HG02938 (cell line): ENCODE measurements around the gene TBL2.
A peak's percentile ranks its signal among the peaks of the same experiment; 100 is the strongest.
"Not testable (repeated sequence)": the region's sequence is repeated elsewhere in the genome, so short reads cannot be mapped to it uniquely, and the experiment has no call there.

Source experiments
- ATAC-seq: cut with Tn5 transposase; IDR thresholded peaks from one replicate; pipeline ENCODE4 v1.9.1; 2021; ENCODE audit warnings: mild to moderate bottlenecking, moderate library complexity; ENCODE audit not compliant: unreplicated experiment

Gene TBL2

DNA sequence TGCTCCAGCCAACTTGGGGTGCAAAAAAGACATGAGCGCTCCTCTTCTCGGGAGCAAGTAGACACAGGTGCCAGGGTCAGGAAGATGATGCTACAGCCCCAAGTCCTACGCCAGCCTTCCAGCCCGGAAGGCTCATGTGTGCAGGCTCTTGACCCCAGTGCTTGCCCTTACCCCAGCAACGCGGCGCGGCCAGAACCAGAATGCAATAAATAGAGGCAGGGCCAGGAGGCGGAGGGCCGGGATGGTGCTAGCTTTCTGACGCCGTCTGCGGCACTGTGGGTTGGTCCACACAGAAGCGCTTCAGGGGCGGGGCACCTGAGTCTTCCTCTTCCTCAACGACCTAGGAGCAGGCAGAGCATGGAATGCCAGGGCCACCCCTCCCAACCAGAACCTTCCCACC, 41.3 kb downstream of the TBL2 start:
- ATAC-seq, result no peak

DNA sequence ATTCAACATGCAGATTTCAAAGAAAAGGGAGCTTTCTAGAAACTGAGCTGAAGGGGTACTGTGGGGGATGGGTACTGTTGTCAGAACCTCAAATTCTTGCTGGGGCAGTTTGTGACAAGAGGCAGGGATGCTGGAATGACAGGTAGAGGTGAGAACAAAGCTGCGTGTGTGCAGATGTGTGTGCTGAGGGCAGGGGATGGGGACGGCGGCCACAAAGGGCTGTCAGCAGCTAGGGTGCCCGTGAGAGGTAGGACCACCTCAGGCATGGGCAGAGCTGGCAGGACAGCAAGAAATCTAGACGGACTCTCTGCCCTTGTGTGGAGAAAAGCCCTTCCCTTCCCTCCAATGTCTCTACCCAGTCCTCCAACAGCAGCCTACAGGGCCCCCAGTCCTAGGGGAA, 41.9 kb downstream of the TBL2 start:
- no peak for ATAC-seq

DNA sequence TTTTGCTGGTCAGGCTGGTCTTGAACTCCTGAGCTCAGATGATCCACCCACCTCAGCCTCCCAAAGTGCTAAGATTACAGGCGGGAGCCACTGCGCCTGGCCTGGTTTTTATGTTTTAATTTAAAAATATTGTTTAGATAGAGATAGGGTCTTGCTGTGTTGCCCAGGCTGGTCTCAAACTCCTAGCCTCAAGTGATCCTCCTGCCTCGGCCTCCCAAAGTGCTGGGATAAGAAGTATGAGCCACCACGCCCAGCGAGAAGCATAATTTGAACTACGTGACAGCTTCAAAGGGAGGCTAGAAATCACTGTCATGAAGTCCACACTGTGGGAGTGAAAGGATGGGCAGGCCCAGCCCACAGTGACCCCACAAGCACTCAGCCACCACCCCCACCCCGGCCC, 42.5 kb downstream of the TBL2 start:
- ATAC-seq, result not testable (repeated sequence)

DNA sequence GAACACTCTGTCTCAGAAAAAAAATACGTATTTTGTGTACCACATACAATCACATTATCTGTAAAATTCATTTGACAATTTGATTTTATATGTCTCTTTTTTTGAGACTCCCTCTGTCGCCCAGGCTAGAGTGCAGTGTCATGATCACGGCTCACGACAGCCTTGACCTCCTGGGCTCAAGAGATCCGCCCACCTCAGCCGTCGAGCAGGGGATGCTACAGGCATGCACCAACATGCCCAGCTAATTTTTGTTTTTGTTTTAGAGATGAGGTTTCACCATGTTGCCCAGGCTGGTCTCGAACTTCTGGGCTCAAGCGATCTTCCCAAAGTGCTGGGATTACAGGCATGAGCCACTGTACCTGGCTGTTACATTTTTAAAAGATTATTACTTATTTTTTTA, 44.6 kb downstream of the TBL2 start:
- no peak for ATAC-seq

DNA sequence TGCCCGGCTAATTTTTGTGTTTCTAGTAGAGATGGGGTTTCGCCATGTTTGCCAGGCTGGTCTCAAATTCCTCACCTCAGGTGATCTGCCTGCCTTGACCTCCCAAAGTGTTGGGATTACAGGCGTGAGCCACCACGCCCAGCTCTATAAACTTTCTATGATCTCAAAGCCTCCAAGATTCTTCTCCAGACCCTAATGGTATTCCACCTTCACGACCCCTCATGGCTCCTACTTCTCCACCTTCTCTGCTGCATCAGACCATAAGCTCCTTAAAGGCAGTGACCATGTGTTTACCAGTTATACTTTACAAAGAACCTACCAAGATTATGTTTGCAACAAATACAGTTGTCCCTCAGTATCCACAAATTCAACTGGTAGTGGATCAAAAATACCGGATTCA, 46.2 kb downstream of the TBL2 start:
- no peak for ATAC-seq

DNA sequence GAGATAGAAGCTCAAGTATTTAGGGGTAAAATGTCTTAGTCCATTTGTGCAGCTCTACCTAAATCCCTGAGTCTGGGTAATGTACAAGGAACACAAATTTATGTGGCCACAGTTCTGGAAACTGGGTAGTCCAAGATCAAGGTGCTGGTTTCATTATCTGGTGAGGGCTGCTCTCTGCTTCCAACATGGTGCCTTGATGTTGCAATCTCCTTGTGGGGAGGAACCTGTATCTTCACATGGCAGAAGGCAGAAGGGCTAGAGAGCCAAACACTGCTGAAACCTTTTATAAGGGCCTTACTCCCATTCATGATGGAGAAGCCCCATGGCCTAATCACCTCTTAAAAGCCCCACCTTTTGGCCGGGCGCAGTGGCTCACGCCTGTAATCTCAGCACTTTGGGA, 47.6 kb downstream of the TBL2 start:
- no peak for ATAC-seq

DNA sequence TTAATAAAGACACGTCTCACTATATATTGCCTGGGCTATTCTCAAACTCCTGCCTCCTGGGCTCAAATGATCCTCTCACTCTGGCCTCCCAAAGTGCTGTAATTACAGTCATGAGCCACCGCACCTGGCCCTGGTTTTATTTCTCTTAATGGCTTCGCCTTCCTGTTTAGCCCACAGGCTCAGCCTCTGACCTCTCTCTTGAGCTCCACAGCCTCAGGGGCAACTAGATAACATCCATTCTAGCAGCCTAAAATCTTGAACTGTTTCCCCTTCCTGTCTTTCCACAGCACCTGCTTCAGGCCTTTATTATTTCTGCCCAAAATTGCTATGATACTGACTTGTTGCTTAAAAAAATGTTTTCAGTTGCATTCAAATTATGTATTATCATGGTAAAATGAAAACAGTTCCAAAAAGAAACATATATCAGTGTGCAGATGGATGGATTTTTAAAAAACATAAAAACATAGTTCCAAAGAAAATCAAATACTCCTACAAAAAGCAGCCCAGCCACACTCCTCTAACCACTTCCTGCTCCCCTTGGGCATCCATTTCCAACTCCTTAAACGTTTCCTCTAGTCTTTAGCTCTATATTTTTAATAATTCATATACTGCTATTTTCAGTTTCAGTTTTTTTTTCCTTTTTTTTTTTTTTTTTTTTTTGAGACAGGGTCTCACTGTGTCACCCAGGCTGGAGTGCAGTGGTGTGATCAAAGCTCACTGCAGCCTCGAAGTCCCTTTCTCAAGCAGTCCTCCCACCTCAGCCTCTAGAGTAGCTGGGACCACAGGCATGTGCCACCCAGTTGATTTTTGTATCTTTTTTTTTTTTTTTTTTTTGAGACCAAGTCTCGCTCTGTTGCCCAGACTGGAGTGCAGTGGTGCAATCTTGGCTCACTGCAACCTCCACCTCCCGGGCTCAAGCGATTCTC, 51.2 kb downstream of the TBL2 start:
- ATAC-seq, result no peak

DNA sequence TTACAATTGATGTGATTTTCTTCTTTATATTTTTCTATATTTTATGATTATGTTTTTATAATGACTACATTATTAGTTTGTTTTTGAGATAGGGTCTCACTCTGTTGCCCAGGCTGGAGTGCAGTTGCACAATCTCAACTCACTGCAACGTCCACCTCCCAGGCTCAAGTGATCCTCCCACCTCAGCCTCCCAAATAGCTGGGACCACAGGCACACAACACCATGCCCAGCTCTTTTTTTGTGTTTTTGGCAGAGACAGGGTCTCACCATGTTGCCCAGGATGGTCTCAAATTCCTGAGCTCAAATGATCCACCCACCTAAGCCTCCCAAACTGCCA, 52.3 kb downstream of the TBL2 start:
- ATAC-seq, result not testable (repeated sequence)

DNA sequence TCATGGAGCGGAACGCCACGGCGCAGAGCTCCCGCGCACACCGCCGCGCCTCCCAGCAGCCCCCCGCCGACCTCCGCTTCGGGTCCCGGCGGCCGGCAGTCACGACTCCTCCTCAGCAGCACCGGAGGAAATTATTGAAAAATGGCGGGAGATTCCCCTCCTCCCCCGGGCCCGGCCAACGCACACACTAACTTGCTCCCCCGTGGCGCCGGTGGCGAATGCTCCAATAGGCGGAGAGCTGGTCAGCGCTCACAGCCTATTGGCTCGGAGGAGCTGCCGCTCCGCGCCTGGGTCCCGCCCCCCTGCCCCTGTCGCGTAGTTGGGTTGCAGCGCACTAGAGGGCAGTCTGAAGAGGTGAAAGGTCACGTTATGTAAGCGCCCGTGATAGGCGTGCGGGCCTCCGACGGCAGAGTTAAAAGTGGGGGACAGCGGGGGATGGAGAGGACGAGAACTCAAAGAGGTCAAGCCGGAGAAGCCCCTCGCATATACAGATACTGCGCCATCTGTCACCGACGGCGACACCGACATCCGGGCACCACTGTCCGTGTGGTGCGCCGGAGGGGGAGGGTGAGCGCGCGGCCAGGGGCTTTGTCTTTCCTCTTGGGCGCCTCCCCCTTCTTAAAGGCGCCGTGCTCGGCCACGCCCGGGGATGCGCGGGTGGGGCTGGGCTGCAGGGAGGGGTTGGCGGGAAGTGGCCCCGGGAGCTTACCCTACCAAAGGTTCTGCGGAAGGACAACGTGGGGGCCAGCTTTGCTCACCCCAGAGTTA, 56.1 kb downstream of the TBL2 start, which contains the start of gene BAZ1B:
TSS of gene BAZ1B (minus strand) at position 189 of the 768 bp plus-strand sequence. CDS start 360 bp downstream, outside the sequence.
- ATAC-seq, result peak; percentile 82

DNA sequence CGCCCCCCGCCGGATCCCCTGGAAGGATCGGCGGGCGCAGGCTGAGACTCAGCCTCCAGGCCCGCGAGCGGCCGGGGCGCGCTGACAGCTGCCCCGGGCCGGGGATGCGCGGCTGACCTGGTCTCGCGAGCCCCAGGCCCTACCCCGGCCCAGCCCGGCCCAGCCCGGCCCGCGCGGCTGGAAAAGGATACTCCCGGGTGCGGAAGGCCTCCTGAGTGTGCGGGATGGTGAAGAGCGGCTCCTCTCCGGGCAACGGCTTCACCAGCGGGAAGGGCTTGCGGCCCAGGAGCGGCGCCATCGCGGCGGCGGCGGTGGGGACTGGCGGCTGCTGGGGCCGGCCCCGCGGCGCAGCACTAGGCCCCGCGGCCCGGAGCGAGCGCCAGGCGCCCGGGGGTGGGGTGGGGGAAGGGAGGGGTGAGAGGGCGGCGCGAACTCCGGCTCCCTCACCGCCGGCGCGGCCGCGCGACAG, 56.7 kb downstream of the TBL2 start:
- peak; percentile 26 for ATAC-seq

DNA sequence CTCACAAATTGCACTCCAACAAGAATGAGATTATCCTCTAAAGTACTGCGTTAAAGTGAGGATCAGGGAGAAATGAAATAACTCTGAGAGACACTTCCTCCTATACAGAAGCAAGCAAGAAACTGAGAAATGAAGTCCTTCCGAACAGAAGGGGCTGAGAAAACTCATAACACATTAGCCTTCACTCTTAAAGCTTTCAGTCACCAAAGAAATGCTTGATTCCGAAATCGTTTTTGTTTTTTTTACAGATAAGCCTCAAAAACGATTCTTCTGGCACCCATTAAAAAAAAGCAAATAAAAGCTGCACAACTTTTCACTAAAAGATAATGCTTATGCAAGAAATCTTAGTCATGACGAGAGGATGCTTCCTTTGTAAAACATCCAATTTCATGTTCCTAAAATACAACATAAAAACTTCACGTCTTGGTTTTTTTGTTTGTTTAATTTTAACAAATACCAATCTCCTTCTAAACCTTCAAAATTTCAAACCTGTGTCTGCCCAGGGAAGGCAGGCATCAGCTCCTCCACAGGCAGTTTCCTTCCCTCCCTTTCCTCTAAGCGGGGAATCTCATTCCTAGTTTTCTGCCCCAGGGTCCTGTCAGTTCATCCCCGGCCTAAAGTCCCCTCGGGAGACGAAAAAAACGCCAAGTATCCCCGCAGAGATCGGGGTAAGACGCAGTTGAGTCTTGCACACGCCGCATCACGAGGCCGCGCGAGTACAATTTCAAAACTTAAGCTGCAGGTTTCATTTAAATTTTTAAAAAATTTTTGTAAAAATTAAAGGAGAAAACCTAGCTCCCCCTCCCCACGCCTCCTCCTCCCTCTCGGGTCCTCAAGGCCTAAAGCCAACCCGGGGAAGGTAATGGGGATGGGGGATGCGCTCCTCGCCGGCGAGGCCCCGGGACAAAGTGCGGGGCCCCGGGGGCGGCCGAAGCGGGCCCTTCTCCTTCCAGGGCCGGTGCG, 57.4 kb downstream of the TBL2 start:
- peak; percentile 0 for ATAC-seq

DNA sequence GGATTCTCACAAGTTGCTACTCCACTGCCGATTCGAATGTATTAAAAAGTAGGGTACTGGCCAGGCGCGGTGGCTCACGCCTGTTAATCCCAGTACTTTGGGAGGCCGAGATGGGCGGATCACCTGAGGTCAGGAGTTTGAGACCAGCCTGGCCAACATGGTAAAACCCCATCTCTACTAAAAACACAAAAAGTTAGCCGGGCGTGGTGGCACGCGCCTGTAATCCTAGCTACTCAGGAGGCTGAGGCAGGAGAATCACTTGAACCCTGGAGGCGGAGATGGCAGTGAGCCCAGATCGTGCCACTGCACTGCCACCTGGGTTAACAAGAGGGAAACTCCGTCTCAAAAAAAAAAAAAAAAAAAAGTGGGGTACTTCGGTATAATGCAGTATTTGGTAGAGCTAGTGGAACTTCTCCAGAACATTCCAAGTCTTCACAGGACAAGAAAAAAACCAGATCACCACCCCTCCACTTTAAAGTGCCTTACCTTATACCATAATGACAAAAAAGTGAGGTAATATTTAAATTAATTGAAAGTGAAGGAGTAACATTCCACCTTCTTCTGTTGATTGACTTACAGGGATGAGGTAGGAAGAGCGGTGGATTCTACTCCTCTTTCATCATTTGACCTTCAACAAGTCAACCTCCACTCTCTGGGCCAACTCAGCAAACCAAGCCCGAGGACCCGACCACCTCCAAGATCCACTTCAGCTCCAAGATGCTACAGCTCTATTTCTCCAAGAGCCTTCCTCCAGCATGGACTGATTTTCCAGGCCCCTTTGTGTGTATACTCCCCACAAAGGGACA, 58.3 kb downstream of the TBL2 start:
- ATAC-seq, result no peak

DNA sequence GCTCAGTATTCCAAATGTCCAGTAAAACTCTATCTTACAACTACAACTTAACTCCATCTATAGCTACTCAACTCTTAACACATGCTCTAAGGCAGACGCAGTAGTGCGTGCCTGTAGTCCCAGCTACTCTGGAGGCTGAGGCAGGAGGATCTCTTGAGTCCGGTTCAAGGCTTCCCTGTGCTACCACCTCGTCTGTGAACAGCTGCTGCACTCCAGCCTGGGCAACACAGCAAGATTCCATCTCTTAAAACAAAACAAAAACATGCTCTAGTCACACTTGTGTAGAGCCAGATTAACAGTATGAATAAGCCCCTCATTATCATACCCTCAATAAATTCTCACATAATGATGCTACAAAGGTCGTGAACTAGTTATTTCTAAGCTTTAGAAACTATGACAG, 59.9 kb downstream of the TBL2 start:
- no peak for ATAC-seq
